Stimulated activated CD4-positive, alpha-beta T cell treated with anti-CD3 and anti-CD28 coated beads, TNF-alpha, amount 100 ng/mL, for 1 hour (primary cell): Measurements from ENCODE around the gene UCP3.

Source experiments
- DNase-seq, 3 donors: peaks; one replicate each; pipeline ENCODE4 v3.0.0-alpha.2; 2020; ENCODE audit warnings: low read depth in 3 of 3, low spot score in 1 of 3

UCP3 gene

GRCh38 chr11:73956876-73957653 is 51.8 kb downstream of the UCP3 start:
- DNase-seq: no peak

- DNase-seq: no peak
Observed at GRCh38 chr11:73951797-73952196, 57.1 kb downstream of the UCP3 start.

- DNase-seq: no peak
Observed at GRCh38 chr11:73950869-73951710, 57.8 kb downstream of the UCP3 start, which contains the start of gene DNAJB13. Gene DNAJB13, plus strand, starts transcription at chr11:73951026. Its CDS starts 44 bp downstream, at chr11:73951070.
